ENCODE data around the gene TP73.

TP73 gene

DNA sequence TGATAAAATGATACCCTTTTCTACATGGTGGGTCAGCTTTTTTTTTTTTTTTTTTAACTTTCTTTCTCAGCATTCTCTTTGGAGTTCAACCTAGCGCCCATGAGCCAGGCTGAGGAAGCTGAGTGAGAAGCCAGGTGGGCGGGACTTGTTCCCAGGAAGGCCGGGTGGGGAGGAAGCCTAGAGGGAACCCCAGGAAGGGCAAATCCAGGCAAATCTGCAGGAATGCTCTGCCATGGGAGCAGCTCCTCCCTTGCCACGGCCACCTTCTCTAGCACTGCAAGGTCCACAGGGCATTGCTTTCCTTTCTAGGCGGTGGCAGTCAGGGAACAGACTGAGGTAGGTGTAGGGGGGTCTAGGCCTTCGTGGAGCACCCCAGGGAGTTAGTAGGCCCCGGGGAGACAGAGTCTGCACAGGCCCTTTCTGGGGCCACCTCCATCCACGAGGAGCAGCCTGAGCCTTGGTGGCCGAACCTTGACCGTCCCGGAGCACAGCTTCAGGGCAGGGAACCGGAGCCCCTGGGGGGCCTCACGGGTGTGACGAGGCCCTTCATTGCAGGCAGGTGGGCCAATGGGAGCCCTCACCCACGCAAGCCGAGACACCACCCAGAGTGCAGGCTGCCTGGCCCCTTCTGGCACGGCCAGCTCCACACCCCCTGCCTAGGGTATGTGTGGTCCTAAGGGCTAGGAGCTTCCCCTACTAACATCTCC, 81.7 kb downstream of the TP73 start:
- DNase-seq (ENCODE audit: low read depth) = peak; percentile 25
- TF ChIP-seq, protein P1, sequence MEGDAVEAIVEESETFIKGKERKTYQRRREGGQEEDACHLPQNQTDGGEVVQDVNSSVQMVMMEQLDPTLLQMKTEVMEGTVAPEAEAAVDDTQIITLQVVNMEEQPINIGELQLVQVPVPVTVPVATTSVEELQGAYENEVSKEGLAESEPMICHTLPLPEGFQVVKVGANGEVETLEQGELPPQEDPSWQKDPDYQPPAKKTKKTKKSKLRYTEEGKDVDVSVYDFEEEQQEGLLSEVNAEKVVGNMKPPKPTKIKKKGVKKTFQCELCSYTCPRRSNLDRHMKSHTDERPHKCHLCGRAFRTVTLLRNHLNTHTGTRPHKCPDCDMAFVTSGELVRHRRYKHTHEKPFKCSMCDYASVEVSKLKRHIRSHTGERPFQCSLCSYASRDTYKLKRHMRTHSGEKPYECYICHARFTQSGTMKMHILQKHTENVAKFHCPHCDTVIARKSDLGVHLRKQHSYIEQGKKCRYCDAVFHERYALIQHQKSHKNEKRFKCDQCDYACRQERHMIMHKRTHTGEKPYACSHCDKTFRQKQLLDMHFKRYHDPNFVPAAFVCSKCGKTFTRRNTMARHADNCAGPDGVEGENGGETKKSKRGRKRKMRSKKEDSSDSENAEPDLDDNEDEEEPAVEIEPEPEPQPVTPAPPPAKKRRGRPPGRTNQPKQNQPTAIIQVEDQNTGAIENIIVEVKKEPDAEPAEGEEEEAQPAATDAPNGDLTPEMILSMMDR (IDR thresholded peaks at IDR 0.05; ENCODE audit: insufficient read depth, low read depth, low read length, missing control alignments) = no peak
- H3K4me3 ChIP-seq (ENCODE audit: low read length) = no peak overlapping the region

DNA sequence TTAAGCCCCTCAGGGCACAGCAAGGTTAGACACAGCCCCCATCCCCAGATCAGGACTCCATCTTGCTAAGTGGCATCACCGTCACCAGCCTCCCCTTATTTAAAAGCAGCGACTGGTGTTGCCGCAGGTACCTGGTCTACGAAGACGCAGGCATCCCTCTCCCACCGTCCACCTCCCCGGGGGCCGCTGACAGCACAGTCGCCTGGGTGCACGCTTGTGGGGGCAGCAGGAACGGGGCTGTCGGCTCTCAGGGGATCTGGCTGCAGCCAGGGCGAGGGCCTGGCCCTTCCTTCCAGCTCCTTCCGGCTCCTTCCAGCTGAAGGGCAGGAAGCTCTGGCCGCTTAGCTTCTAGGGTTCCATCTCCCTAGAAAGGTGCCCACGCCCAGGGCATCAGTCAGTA, 82.3 kb downstream of the TP73 start:
- no peak overlapping the region for H3K4me3 ChIP-seq (ENCODE audit: low read length)
- DNase-seq (ENCODE audit: low read depth) = no peak
- TF ChIP-seq, protein P1 (IDR thresholded peaks at IDR 0.05; ENCODE audit: insufficient read depth, low read depth, low read length, missing control alignments) = no peak

DNA sequence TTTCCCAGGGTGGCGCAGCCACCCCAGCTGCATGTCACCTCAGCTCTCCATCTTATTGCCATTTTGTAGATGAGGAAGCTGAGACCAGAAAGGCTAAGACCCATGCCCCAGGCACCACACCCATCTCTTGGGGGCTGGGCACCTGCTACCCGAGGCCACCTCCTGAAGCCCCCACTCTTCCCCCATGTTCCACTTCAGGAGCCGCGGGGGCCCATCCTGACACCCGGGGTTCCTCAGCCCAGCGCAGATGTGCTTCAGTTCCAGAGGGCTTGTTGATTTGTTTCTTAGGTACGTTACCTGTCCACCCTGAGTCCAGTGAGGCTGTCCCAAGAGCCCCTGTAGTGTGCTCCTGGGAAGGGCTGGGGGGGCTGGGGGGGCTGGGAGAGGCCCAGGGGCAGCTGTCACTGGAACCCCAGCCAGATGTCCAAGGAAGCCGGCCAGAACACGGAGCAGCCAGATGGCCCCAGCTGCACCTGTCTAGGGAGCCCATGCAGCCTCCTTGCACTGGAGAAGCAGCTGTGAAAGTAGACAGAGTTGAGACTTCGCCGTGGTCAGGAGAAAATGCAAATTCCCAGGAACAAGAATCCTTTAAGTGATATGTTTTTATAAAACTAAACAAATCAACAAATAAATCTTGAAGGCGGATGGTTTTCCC, 82.8 kb downstream of the TP73 start:
- H3K4me3 ChIP-seq (ENCODE audit: low read length) = no peak overlapping the region
- TF ChIP-seq, protein P1 (IDR thresholded peaks at IDR 0.05; ENCODE audit: insufficient read depth, low read depth, low read length, missing control alignments) = no peak
- no peak for DNase-seq (ENCODE audit: low read depth)

DNA sequence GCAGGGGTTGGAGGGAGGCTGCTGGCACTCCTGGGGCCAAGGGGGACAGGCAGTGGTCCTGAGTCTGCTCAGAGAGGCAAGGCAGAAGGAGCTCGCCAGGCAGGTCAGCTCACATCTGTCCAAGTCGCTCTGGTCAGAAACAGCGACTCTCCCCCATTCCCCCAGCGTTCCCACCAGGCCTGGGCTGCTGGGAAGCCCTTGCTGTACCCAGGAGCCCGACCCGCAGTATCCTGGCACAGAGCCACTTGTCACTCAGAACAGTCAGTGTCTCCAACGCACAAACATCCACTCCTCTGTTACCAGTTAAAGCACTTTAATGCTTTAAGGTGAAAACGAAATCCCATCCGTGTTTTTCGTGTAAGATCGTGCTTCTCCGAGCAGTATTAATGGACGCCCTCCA, 83.4 kb downstream of the TP73 start:
- no peak for DNase-seq (ENCODE audit: low read depth)
- H3K4me3 ChIP-seq (ENCODE audit: low read length) = no peak overlapping the region
- TF ChIP-seq, protein P1 (IDR thresholded peaks at IDR 0.05; ENCODE audit: insufficient read depth, low read depth, low read length, missing control alignments) = no peak

DNA sequence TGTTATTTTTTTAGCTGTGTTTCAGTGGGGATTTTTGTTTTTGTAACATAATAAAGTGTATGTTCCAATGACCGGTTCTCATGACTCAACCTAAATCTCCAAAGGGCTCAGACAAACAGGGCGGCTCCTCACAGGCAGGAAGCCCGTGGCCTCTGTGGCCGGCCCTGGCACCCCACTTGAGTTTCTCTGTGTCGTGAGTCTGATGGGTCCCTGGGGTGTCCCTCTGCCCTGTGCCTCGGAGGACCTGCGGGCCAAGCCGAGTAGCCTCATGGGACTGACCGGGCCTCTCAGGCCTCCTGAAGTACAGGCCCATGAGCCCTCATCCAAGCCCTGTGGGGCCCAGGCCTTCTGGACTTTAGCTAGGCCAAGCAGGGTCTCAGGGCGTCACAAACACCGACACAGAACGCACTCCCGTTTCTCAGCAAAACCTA, 83.8 kb downstream of the TP73 start:
- no peak for DNase-seq (ENCODE audit: low read depth)
- TF ChIP-seq, protein P1 (IDR thresholded peaks at IDR 0.05; ENCODE audit: insufficient read depth, low read depth, low read length, missing control alignments) = no peak
- no peak overlapping the region for H3K4me3 ChIP-seq (ENCODE audit: low read length)

DNA sequence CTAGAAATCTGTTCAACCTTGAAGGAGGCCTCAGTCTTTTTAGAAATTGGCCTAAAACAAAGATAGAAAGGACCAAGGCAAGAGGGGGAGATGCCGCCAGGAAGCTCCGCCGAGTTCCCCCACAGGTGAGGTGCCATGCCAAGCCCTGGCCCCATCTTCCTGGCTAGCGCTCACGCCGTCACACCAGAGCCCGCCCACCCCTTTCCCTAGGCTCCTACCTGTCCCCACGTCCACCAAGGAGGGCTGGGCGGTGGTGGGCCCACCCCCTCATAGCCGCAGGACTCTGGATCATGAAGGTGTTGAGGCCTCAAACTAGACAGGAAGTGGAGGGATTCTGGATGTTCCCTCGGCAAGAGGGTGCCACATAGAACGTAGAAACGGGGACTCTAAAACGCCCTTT, 84.4 kb downstream of the TP73 start:
- TF ChIP-seq, protein P1 (IDR thresholded peaks at IDR 0.05; ENCODE audit: insufficient read depth, low read depth, low read length, missing control alignments) = no peak
- DNase-seq (ENCODE audit: low read depth) = no peak
- H3K4me3 ChIP-seq (ENCODE audit: low read length) = no peak overlapping the region
